ENCODE data around the gene GBF1. TPM values are rescaled to one million over a fixed set of nuclear protein-coding genes. Genes with fewer than 3 reads are reported as not detected.
A peak's percentile ranks its signal among the peaks of the same experiment; 100 is the strongest.

The GBF1 gene
- total and polyA plus RNA-seq, 11 donors = 15.5 to 70.0 (median 48.2) TPM

DNA sequence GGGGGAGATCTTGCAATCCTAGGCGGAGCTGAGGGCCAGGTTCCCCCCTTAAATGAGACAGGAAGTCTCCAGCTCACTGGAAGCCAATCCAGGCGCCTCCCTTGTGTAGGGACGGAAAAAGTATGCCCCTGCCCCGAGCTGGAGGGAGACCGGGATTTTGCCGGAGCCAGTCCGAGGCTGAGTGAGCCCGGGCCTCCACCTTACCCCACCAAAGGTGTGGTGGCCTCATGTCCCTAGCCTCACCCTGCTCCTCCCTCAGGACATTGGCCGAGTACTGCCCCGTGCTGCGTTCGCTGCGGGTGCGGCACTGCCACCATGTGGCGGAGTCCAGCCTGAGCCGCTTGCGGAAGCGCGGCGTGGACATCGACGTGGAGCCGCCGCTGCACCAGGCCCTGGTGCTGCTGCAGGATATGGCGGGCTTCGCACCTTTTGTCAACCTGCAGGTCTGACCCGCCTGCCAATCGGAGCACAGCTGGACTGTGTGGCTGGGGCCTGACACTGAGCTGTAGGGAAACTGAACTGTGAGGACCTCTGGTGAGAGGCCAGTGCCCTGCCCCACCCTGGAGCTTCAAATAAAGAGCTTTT, 177.3 kb downstream of the GBF1 start:
- peak in 1 of 2 donors; percentile 20 for TF ChIP-seq POLR2A (IDR thresholded peaks at IDR 0.05)
- TF ChIP-seq, protein P1, sequence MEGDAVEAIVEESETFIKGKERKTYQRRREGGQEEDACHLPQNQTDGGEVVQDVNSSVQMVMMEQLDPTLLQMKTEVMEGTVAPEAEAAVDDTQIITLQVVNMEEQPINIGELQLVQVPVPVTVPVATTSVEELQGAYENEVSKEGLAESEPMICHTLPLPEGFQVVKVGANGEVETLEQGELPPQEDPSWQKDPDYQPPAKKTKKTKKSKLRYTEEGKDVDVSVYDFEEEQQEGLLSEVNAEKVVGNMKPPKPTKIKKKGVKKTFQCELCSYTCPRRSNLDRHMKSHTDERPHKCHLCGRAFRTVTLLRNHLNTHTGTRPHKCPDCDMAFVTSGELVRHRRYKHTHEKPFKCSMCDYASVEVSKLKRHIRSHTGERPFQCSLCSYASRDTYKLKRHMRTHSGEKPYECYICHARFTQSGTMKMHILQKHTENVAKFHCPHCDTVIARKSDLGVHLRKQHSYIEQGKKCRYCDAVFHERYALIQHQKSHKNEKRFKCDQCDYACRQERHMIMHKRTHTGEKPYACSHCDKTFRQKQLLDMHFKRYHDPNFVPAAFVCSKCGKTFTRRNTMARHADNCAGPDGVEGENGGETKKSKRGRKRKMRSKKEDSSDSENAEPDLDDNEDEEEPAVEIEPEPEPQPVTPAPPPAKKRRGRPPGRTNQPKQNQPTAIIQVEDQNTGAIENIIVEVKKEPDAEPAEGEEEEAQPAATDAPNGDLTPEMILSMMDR (IDR thresholded peaks at IDR 0.05) = peak; percentile 66 to 91 (median 78)
- 4 to 7% (median 6%) methylated on average over 16 to 28 of the region's 28 CpGs for WGBS, 4 donors
- intact Hi-C loops (cut with DNase I) = loop anchor here in 4 of 10 donors (1.0 to 5.0 kb wide), 4 partner anchors 9 to 55 kb away; no protein-coding TSS in a partner anchor
- no peaks in the 10 kb centered on the region for H3K9me3 ChIP-seq
- peaks cover 0 to 25% (median 13%) of the 10 kb centered on the region in 9 donors for H3K36me3 ChIP-seq
- peaks cover 6 to 45% (median 28%) of the 10 kb centered on the region in 12 donors for H3K4me1 ChIP-seq
- H3K4me3 ChIP-seq = peak overlapping the region; percentile 52 to 99 (median 88)
- ATAC-seq = peak; percentile 37 to 70 (median 63)
- peaks cover 0 to 17% (median 7%) of the 10 kb centered on the region in 9 donors for H3K27me3 ChIP-seq
- H3K27ac ChIP-seq = peak overlapping the region in 11 of 12 donors; percentile 80 to 96 (median 91)
- peak; percentile 78 to 92 (median 83) for DNase-seq

GRCh38 chr10:102423372-102423968, 178.1 kb downstream of the GBF1 start:
- peak overlapping the region in 2 of 12 donors; percentile 91 to 96 for H3K27ac ChIP-seq
- H3K36me3 ChIP-seq = peaks cover 0 to 25% (median 13%) of the 10 kb centered on the region in 9 donors
- no peak for ATAC-seq
- 90 to 92% (median 91%) methylated on average over 13 of the region's 13 CpGs for WGBS, 4 donors
- H3K4me1 ChIP-seq = peaks cover 6 to 43% (median 28%) of the 10 kb centered on the region in 12 donors
- TF ChIP-seq, protein P1 (IDR thresholded peaks at IDR 0.05) = no peak
- TF ChIP-seq POLR2A (IDR thresholded peaks at IDR 0.05) = no peak
- intact Hi-C loops (cut with DNase I) = loop anchor here in 2 of 10 donors (5.0 kb wide), 2 partner anchors 39 to 54 kb away; no protein-coding TSS in a partner anchor
- DNase-seq = no peak
- H3K4me3 ChIP-seq = peak overlapping the region in 2 of 12 donors; percentile 98 to 99
- H3K27me3 ChIP-seq = peaks cover 0 to 9% (median 2%) of the 10 kb centered on the region in 9 donors
- no peaks in the 10 kb centered on the region for H3K9me3 ChIP-seq

GRCh38 chr10:102424145-102424544, 178.8 kb downstream of the GBF1 start:
- no peak for ATAC-seq

More at GRCh38 chr10:102424145-102424544, 178.8 kb downstream of the GBF1 start:
- Histone ChIP-seq H3K36me3 (peaks cover 0 to 25% (median 13%) of the 10 kb centered on the region in 9 donors), H3K4me3 (no peak overlapping the region), H3K27ac (no peak overlapping the region), H3K27me3 (peaks cover 0 to 2% (median 0%) of the 10 kb centered on the region in 9 donors), H3K9me3 (no peaks in the 10 kb centered on the region), H3K4me1 (peaks cover 6 to 37% (median 25%) of the 10 kb centered on the region in 12 donors)
- TF ChIP-seq, protein P1 (IDR thresholded peaks at IDR 0.05) = no peak
- TF ChIP-seq POLR2A (IDR thresholded peaks at IDR 0.05) = no peak
- intact Hi-C loops (cut with DNase I) = loop anchor here in 2 of 10 donors (5.0 kb wide), 2 partner anchors 38 to 53 kb away; no protein-coding TSS in a partner anchor
- WGBS, 4 donors = 80 to 92% (median 92%) methylated on average over 9 of the region's 9 CpGs
- DNase-seq = no peak
